HCT116 (cell line): Measurements from ENCODE around the gene SLC35F2. TPM values are rescaled to one million over a fixed set of nuclear protein-coding genes. Genes with fewer than 3 reads are reported as not detected.

Experiments used
- ATAC-seq: fragments of 200-7000 bp; cut with Tn5 transposase; 2 replicates; pipeline ENCODE4 v1.9.1; 2020; ENCODE audit warnings: mild to moderate bottlenecking, moderate library complexity
- BruUV-seq: library from RNA; stranded (reverse); fragments of 400-500 nt; replicated peaks from 2 replicates; lab custom pipeline; 2021; lab: Mats Ljungman, UMichigan
- CTCF ChIA-PET: fragments of 300-600 bp; sonication (Branson Sonifier 250); formaldehyde crosslinking; loops from one replicate; lab custom pipeline; 2021; ENCODE audit warnings: antibody characterized with exemption; lab: Charles Lee
- POLR2A ChIA-PET: fragments of 300-600, 350-600 bp; sonication (Branson Sonifier 250); formaldehyde crosslinking; loops from one replicate; lab custom pipeline; 2021; ENCODE audit warnings: antibody characterized with exemption; lab: Charles Lee
- RAD21 ChIA-PET, 2 experiments: fragments of 300-600 bp; sonication (Branson Sonifier 250); formaldehyde crosslinking; loops; one replicate each; lab custom pipeline; 2023; ENCODE audit warnings: low total read pairs in 2 of 2; ENCODE audit not compliant: uncharacterized antibody in 2 of 2, unreplicated experiment in 2 of 2, low non-redundant PET in 1 of 2; lab: Charles Lee
- DNase-seq: peaks from one replicate; pipeline ENCODE4 v3.0.0-alpha.2; 2010; ENCODE audit warnings: low read depth, low spot score
- H2AFZ ChIP-seq: fragments of 200-600 bp; shearing (Covaris generic), sonication (generic); 2 replicates; pipeline ENCODE4 v1.6.1; 2017; ENCODE audit warnings: low read depth, mixed run types, mixed read lengths, antibody characterized with exemption, low read length; ENCODE audit not compliant: poor library complexity, severe bottlenecking
- H3K27ac ChIP-seq: 2 replicates; pipeline ENCODE4 v1.5.1; 2012; ENCODE audit warnings: low read depth, low read length
- H3K27me3 ChIP-seq: fragments of 200-600 bp; sonication (generic); 2 replicates; pipeline ENCODE4 v1.6.1; 2016; ENCODE audit warnings: mixed run types, low read length, mixed read lengths; ENCODE audit not compliant: insufficient read depth
- H3K36me3 ChIP-seq, 2 experiments: fragments of 200-500 bp in 1 of 2; fragments of 200-600 bp in 1 of 2; sonication (Bioruptor generic) in 1 of 2; sonication (generic) in 1 of 2; 2 replicates each; pipeline versions ENCODE4 v1.5.1 to v1.6.1; 2014 to 2016; ENCODE audit warnings: low read length in 2 of 2, inconsistent platforms in 1 of 2, mixed read lengths in 1 of 2, mixed run types in 1 of 2; ENCODE audit not compliant: insufficient read depth in 2 of 2, control insufficient read depth in 1 of 2
- H3K4me1 ChIP-seq, 2 experiments: fragments of 200-600 bp in 1 of 2; sonication (generic) in 1 of 2; 2 replicates each; pipeline versions ENCODE4 v1.5.1 to v1.6.1; 2012 to 2017; ENCODE audit warnings: low read length in 2 of 2, inconsistent platforms in 1 of 2, mild to moderate bottlenecking in 1 of 2, mixed read lengths in 1 of 2, mixed run types in 1 of 2, moderate library complexity in 1 of 2; ENCODE audit not compliant: insufficient read depth in 2 of 2, control insufficient read depth in 1 of 2
- H3K4me2 ChIP-seq: fragments of 200-600 bp; sonication (generic); 2 replicates; pipeline ENCODE4 v1.6.1; 2017; ENCODE audit warnings: mixed run types, low read length, mixed read lengths
- H3K4me3 ChIP-seq, 2 experiments: fragments of 200-600 bp in 1 of 2; sonication (generic) in 1 of 2; replicated peaks in 1 of 2; 2 replicates each; pipeline ENCODE4 v1.5.1; 2011 to 2016; ENCODE audit warnings: low read length in 2 of 2, control low read depth in 1 of 2, low read depth in 1 of 2, mild to moderate bottlenecking in 1 of 2, mixed read lengths in 1 of 2, mixed run types in 1 of 2
- H3K79me2 ChIP-seq: fragments of 200-600 bp; sonication (generic); 2 replicates; pipeline ENCODE4 v1.6.1; 2017; ENCODE audit warnings: mild to moderate bottlenecking, mixed run types, low read length, moderate library complexity, mixed read lengths; ENCODE audit not compliant: insufficient read depth
- H3K9ac ChIP-seq: fragments of 200-600 bp; sonication (generic); 2 replicates; pipeline ENCODE4 v1.6.1; 2016; ENCODE audit warnings: low read length, mixed read lengths
- H3K9me2 ChIP-seq: fragments of 200-600 bp; sonication (generic), shearing (Covaris generic); 2 replicates; pipeline ENCODE4 v1.6.1; 2017; ENCODE audit warnings: mixed run types, mild to moderate bottlenecking, moderate library complexity; ENCODE audit not compliant: insufficient read depth
- H3K9me3 ChIP-seq, 2 experiments: fragments of 200-500 bp in 1 of 2; fragments of 200-600 bp in 1 of 2; sonication (Bioruptor generic) in 1 of 2; sonication (generic) in 1 of 2; 2 replicates each; pipeline ENCODE4 v1.6.1; 2014 to 2017; ENCODE audit warnings: low read length in 2 of 2, mixed read lengths in 2 of 2, inconsistent platforms in 1 of 2, low read depth in 1 of 2, mild to moderate bottlenecking in 1 of 2, mixed run types in 1 of 2, moderate library complexity in 1 of 2; ENCODE audit not compliant: control insufficient read depth in 1 of 2, insufficient read depth in 1 of 2
- H4K20me1 ChIP-seq: fragments of 200-600 bp; sonication (generic), shearing (Covaris generic); 2 replicates; pipeline ENCODE4 v1.6.1; 2017; ENCODE audit warnings: mixed run types, mild to moderate bottlenecking, moderate library complexity; ENCODE audit not compliant: insufficient read depth
- ATF3 ChIP-seq: IDR thresholded peaks from 2 replicates; pipeline ENCODE4 v1.6.1; 2012
- CEBPB ChIP-seq: IDR thresholded peaks from 2 replicates; pipeline ENCODE4 v1.6.1; 2012; ENCODE audit warnings: low read depth
- EGR1 ChIP-seq: IDR thresholded peaks from 2 replicates; pipeline ENCODE4 v1.6.1; 2012; ENCODE audit warnings: low read depth
- ELF1 ChIP-seq: IDR thresholded peaks from 2 replicates; pipeline ENCODE4 v1.6.1; 2012; ENCODE audit warnings: low read depth, borderline replicate concordance
- EZH2 ChIP-seq: fragments of 200-600 bp; sonication (generic); IDR thresholded peaks from 2 replicates; pipeline ENCODE4 v1.6.1; 2017; ENCODE audit warnings: antibody characterized with exemption, mixed run types
- EZH2phosphoT487 ChIP-seq: fragments of 200-600 bp; IDR thresholded peaks from 2 replicates; pipeline ENCODE4 v1.6.1; 2018; ENCODE audit warnings: antibody characterized with exemption, borderline replicate concordance
- FOSL1 ChIP-seq: IDR thresholded peaks from 2 replicates; pipeline ENCODE4 v1.6.1; 2012; ENCODE audit warnings: low read depth
- JUND ChIP-seq: IDR thresholded peaks from 2 replicates; pipeline ENCODE4 v1.6.1; 2012
- POLR2AphosphoS5 ChIP-seq: IDR thresholded peaks from 2 replicates; pipeline ENCODE4 v1.6.1; 2011; ENCODE audit warnings: mild to moderate bottlenecking, low read depth, low read length, moderate library complexity
- RAD21 ChIP-seq: IDR thresholded peaks from 2 replicates; pipeline ENCODE4 v1.6.1; 2012; ENCODE audit warnings: low read depth, mild to moderate bottlenecking
- SIN3A ChIP-seq: IDR thresholded peaks from 2 replicates; pipeline ENCODE4 v1.6.1; 2012; ENCODE audit warnings: low read depth
- TCF7L2 ChIP-seq: IDR thresholded peaks from 2 replicates; pipeline ENCODE4 v1.7.0; 2011; ENCODE audit warnings: borderline replicate concordance, inconsistent platforms; ENCODE audit not compliant: insufficient read depth, insufficient read length; ENCODE audit errors: extremely low read depth
- ZFX ChIP-seq: fragments of 450-650 bp; IDR thresholded peaks from 2 replicates; pipeline ENCODE4 v1.6.1; 2017
- ZNF274 ChIP-seq: fragments of 200-500 bp; sonication (Bioruptor generic); IDR thresholded peaks from 2 replicates; pipeline ENCODE4 v1.6.1; 2014; ENCODE audit warnings: mild to moderate bottlenecking, low read depth, low read length, inconsistent platforms
- intact Hi-C: fragments of 100-400 bp; cut with micrococcal nuclease; formaldehyde crosslinking; loops from 2 replicates; pipeline ENCODE4 v1.10.0; 2022
- total RNA-seq: library from RNA; stranded (reverse); gene quantifications from one replicate; pipeline ENCODE4 v1.2.1, GENCODE V29; 2021; ENCODE audit not compliant: unreplicated experiment
- TF ChIP-seq, protein P1 (sequence below), 3 experiments: fragments of 200-600 bp in 1 of 3; sonication (generic) in 1 of 3; IDR thresholded peaks in 2 of 3; conservative IDR thresholded peaks in 1 of 3; 2 replicates each; pipeline ENCODE4 v1.5.1; 2012 to 2017; ENCODE audit warnings: low read depth in 2 of 3, low read length in 2 of 3, antibody characterized with exemption in 1 of 3, borderline replicate concordance in 1 of 3, control low read depth in 1 of 3, mild to moderate bottlenecking in 1 of 3, mixed read lengths in 1 of 3, mixed run types in 1 of 3, moderate library complexity in 1 of 3; ENCODE audit not compliant: insufficient read depth in 1 of 3
- TF ChIP-seq, protein P2 (sequence below): IDR thresholded peaks from 2 replicates; pipeline ENCODE4 v1.6.1; 2011; ENCODE audit warnings: mild to moderate bottlenecking, low read length, moderate library complexity; ENCODE audit not compliant: insufficient replicate concordance; ENCODE audit errors: extremely low read depth
- TF ChIP-seq, protein P3 (sequence below): IDR thresholded peaks from 2 replicates; pipeline ENCODE4 v1.6.1; 2012; ENCODE audit warnings: low read depth

Gene SLC35F2
- total RNA-seq, 1 experiment from 2014 or later: 53.5 TPM

DNA sequence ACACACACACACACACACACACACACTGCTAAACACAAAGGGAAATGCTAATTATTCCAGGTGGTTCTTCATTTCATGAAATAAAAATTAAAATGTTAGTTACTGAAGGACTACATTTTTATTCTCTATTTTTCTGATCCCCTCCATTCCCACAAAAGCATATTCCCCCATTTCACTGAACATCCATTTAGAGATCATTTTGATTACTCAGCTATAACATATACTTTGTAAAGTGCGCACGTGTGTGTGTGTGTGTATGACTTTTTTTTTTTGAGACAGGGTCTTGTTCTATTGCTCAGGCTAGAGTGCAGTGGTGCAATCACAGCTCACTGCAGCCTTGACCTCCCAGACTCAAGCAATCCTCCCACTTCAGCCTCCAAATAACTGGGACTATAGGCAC is 42.6 kb downstream of the SLC35F2 start:
- Histone ChIP-seq H3K4me3 (no peak overlapping the region), H3K9me3 (no peaks in the 10 kb centered on the region), H3K79me2 (peaks cover 65% of the 10 kb centered on the region), H3K27ac (no peak overlapping the region), H3K27me3 (no peaks in the 10 kb centered on the region), H2AFZ (no peak overlapping the region), H3K36me3 (no peaks in the 10 kb centered on the region), H3K9ac (no peak overlapping the region), H3K4me2 (no peak overlapping the region), H3K4me1 (peaks cover 7 to 19% of the 10 kb centered on the region in 2 experiments; a peak in 2 of 4 replicates), H3K9me2 (no peaks in the 10 kb centered on the region), H4K20me1 (no peaks in the 10 kb centered on the region)
- DNase-seq: no peak
- no peak for ATAC-seq
- ChIA-PET CTCF (no interaction called here), POLR2A (no interaction called here), RAD21 (no interaction called here)
- TF ChIP-seq ZNF274 (no peak), POLR2AphosphoS5 (no peak), ZFX (no peak), SIN3A (no peak), JUND (no peak), CEBPB (no peak), FOSL1 (no peak), EZH2 (no peak), TCF7L2 (no peak), ATF3 (no peak), EZH2phosphoT487 (no peak), EGR1 (no peak), ELF1 (no peak), RAD21 (no peak)
- TF ChIP-seq, protein P1, sequence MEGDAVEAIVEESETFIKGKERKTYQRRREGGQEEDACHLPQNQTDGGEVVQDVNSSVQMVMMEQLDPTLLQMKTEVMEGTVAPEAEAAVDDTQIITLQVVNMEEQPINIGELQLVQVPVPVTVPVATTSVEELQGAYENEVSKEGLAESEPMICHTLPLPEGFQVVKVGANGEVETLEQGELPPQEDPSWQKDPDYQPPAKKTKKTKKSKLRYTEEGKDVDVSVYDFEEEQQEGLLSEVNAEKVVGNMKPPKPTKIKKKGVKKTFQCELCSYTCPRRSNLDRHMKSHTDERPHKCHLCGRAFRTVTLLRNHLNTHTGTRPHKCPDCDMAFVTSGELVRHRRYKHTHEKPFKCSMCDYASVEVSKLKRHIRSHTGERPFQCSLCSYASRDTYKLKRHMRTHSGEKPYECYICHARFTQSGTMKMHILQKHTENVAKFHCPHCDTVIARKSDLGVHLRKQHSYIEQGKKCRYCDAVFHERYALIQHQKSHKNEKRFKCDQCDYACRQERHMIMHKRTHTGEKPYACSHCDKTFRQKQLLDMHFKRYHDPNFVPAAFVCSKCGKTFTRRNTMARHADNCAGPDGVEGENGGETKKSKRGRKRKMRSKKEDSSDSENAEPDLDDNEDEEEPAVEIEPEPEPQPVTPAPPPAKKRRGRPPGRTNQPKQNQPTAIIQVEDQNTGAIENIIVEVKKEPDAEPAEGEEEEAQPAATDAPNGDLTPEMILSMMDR (IDR thresholded peaks at IDR 0.05 in 2 of 3, conservative IDR thresholded peaks at IDR 0.05 in 1 of 3; ENCODE audit: borderline replicate concordance in 1 of 3, insufficient read depth in 1 of 3, low read depth in 2 of 3, low read length in 2 of 3): no peak
- TF ChIP-seq, protein P2, sequence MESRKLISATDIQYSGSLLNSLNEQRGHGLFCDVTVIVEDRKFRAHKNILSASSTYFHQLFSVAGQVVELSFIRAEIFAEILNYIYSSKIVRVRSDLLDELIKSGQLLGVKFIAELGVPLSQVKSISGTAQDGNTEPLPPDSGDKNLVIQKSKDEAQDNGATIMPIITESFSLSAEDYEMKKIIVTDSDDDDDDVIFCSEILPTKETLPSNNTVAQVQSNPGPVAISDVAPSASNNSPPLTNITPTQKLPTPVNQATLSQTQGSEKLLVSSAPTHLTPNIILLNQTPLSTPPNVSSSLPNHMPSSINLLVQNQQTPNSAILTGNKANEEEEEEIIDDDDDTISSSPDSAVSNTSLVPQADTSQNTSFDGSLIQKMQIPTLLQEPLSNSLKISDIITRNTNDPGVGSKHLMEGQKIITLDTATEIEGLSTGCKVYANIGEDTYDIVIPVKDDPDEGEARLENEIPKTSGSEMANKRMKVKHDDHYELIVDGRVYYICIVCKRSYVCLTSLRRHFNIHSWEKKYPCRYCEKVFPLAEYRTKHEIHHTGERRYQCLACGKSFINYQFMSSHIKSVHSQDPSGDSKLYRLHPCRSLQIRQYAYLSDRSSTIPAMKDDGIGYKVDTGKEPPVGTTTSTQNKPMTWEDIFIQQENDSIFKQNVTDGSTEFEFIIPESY: no peak
- TF ChIP-seq, protein P3, sequence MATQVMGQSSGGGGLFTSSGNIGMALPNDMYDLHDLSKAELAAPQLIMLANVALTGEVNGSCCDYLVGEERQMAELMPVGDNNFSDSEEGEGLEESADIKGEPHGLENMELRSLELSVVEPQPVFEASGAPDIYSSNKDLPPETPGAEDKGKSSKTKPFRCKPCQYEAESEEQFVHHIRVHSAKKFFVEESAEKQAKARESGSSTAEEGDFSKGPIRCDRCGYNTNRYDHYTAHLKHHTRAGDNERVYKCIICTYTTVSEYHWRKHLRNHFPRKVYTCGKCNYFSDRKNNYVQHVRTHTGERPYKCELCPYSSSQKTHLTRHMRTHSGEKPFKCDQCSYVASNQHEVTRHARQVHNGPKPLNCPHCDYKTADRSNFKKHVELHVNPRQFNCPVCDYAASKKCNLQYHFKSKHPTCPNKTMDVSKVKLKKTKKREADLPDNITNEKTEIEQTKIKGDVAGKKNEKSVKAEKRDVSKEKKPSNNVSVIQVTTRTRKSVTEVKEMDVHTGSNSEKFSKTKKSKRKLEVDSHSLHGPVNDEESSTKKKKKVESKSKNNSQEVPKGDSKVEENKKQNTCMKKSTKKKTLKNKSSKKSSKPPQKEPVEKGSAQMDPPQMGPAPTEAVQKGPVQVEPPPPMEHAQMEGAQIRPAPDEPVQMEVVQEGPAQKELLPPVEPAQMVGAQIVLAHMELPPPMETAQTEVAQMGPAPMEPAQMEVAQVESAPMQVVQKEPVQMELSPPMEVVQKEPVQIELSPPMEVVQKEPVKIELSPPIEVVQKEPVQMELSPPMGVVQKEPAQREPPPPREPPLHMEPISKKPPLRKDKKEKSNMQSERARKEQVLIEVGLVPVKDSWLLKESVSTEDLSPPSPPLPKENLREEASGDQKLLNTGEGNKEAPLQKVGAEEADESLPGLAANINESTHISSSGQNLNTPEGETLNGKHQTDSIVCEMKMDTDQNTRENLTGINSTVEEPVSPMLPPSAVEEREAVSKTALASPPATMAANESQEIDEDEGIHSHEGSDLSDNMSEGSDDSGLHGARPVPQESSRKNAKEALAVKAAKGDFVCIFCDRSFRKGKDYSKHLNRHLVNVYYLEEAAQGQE: no peak
- no TSS peak for BruUV-seq
- intact Hi-C loops: no loop called here
